ENCODE measurements around the gene LGALS16. TPM values are rescaled to one million over a fixed set of nuclear protein-coding genes. Genes with fewer than 3 reads are reported as not detected.
"Not testable (repeated sequence)": the region's sequence is repeated elsewhere in the genome, so short reads cannot be mapped to it uniquely, and the experiment has no call there.

LGALS16 gene
- total RNA-seq, 6 donors from 2014 or later: not detected

DNA sequence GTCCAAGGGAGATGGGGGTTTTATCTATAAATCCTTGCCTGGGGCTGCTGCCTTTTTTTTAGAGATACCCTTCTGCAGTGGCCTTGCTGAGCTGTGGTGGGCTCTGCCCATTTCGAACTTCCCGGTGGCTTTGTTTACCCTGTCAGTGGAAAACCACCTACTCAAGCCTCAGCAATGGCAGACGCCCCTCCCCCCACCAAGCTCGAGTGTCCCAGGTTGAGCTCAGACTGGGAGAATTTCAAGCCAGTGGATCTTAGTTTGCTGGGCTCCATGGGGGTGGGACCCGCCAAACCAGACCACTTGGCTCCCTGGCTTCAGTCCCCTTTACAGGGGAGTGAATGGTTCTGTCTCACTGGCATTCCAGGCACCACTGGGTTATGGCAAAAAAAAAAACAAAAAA lies 31.8 kb upstream of the LGALS16 start:
- no peak overlapping the region for H3K27ac ChIP-seq
- H3K27me3 ChIP-seq: no peaks in the 10 kb centered on the region
- TF ChIP-seq EP300 (IDR thresholded peaks at IDR 0.05): no peak
- TF ChIP-seq POLR2A (IDR thresholded peaks at IDR 0.05): no peak
- no peak for TF ChIP-seq POLR2AphosphoS5 (IDR thresholded peaks at IDR 0.05)
- TF ChIP-seq CTCF (IDR thresholded peaks at IDR 0.05): no peak
- H3K4me1 ChIP-seq: no peaks in the 10 kb centered on the region
- ATAC-seq (ENCODE audit: low FRiP score in 2 of 2): no peak
- no peaks in the 10 kb centered on the region for H3K36me3 ChIP-seq
- no peak for DNase-seq
- H3K4me3 ChIP-seq: no peak overlapping the region
- no peaks in the 10 kb centered on the region for H3K9me3 ChIP-seq
- 18 to 24% methylated on average over 4 to 5 of the region's 5 CpGs for WGBS, 2 donors

GRCh38 chr19:39627631-39628030 lies 28.1 kb upstream of the LGALS16 start:
- 45 to 66% methylated on average over 2 of the region's 2 CpGs for WGBS, 2 donors
- ATAC-seq (ENCODE audit: low FRiP score in 2 of 2); H3K4me1 ChIP-seq; DNase-seq; H3K9me3 ChIP-seq; H3K4me3 ChIP-seq; H3K36me3 ChIP-seq; H3K27me3 ChIP-seq; H3K27ac ChIP-seq: not testable (repeated sequence)

- no peaks in the 10 kb centered on the region for H3K36me3 ChIP-seq
- H3K4me1 ChIP-seq: no peaks in the 10 kb centered on the region
- H3K4me3 ChIP-seq: no peak overlapping the region
- 75 to 80% methylated on average over 4 of the region's 4 CpGs for WGBS, 2 donors
- ATAC-seq (ENCODE audit: low FRiP score in 2 of 2): no peak
- no peak overlapping the region for H3K27ac ChIP-seq
- no peak for DNase-seq
- no peaks in the 10 kb centered on the region for H3K9me3 ChIP-seq
- H3K27me3 ChIP-seq: no peaks in the 10 kb centered on the region
- no peak for TF ChIP-seq POLR2AphosphoS5 (IDR thresholded peaks at IDR 0.05)
- TF ChIP-seq CTCF (IDR thresholded peaks at IDR 0.05): no peak
- no peak for TF ChIP-seq EP300 (IDR thresholded peaks at IDR 0.05)
Observed at GRCh38 chr19:39631178-39631577, 24.5 kb upstream of the LGALS16 start.

GRCh38 chr19:39631626-39632025 lies 24.1 kb upstream of the LGALS16 start:
- no peak for ATAC-seq (ENCODE audit: low FRiP score in 2 of 2)
- no peak overlapping the region for H3K4me3 ChIP-seq
- TF ChIP-seq POLR2A (IDR thresholded peaks at IDR 0.05) (no peak), CTCF (IDR thresholded peaks at IDR 0.05) (no peak), POLR2AphosphoS5 (IDR thresholded peaks at IDR 0.05) (no peak), EP300 (IDR thresholded peaks at IDR 0.05) (no peak)
- no peaks in the 10 kb centered on the region for H3K27me3 ChIP-seq
- H3K27ac ChIP-seq: no peak overlapping the region
- no peaks in the 10 kb centered on the region for H3K36me3 ChIP-seq
- H3K4me1 ChIP-seq: no peaks in the 10 kb centered on the region
- 60 to 66% methylated on average over 6 of the region's 6 CpGs for WGBS, 2 donors
- H3K9me3 ChIP-seq: no peaks in the 10 kb centered on the region
- DNase-seq: no peak

- WGBS, 2 donors: 44 to 69% methylated on average over 4 of the region's 4 CpGs
- Histone ChIP-seq H3K27me3 (no peaks in the 10 kb centered on the region), H3K4me1 (no peaks in the 10 kb centered on the region), H3K4me3 (no peak overlapping the region), H3K9me3 (no peaks in the 10 kb centered on the region), H3K27ac (no peak overlapping the region), H3K36me3 (no peaks in the 10 kb centered on the region)
- no peak for ATAC-seq (ENCODE audit: low FRiP score in 2 of 2)
- no peak for DNase-seq
- TF ChIP-seq POLR2AphosphoS5 (IDR thresholded peaks at IDR 0.05) (no peak), POLR2A (IDR thresholded peaks at IDR 0.05) (no peak), CTCF (IDR thresholded peaks at IDR 0.05) (no peak), EP300 (IDR thresholded peaks at IDR 0.05) (no peak)
Observed at GRCh38 chr19:39637891-39638290, 17.8 kb upstream of the LGALS16 start.

All from upper lobe of left lung (tissue), 6 donors.